Activated CD4-positive, alpha-beta T cell treated with anti-CD3 and anti-CD28 coated beads, Interleukin-2, Interleukin-4, amounts not matched to agents 100 ng/mL and 50 ng/mL, durations not matched to agents 16 hours and 8 hours (primary cell): ENCODE results near the gene EXD2.
"Not testable (repeated sequence)": the region's sequence is repeated elsewhere in the genome, so short reads cannot be mapped to it uniquely, and the experiment has no call there.

Source experiments
- DNase-seq: peaks from one replicate; pipeline ENCODE4 v3.0.0-alpha.2; 2020; ENCODE audit warnings: low spot score

Gene EXD2

GRCh38 chr14:69281450-69282169, 90.3 kb downstream of the EXD2 start:
- DNase-seq: no peak

- no peak for DNase-seq
Measured at GRCh38 chr14:69282448-69282847, 91.2 kb downstream of the EXD2 start.

- no peak for DNase-seq
Measured at GRCh38 chr14:69284170-69284569, 92.9 kb downstream of the EXD2 start.

- no peak for DNase-seq
Measured at GRCh38 chr14:69285661-69286255, 94.5 kb downstream of the EXD2 start.

- no peak for DNase-seq
Measured at GRCh38 chr14:69287098-69288010, 96.1 kb downstream of the EXD2 start.

DNA sequence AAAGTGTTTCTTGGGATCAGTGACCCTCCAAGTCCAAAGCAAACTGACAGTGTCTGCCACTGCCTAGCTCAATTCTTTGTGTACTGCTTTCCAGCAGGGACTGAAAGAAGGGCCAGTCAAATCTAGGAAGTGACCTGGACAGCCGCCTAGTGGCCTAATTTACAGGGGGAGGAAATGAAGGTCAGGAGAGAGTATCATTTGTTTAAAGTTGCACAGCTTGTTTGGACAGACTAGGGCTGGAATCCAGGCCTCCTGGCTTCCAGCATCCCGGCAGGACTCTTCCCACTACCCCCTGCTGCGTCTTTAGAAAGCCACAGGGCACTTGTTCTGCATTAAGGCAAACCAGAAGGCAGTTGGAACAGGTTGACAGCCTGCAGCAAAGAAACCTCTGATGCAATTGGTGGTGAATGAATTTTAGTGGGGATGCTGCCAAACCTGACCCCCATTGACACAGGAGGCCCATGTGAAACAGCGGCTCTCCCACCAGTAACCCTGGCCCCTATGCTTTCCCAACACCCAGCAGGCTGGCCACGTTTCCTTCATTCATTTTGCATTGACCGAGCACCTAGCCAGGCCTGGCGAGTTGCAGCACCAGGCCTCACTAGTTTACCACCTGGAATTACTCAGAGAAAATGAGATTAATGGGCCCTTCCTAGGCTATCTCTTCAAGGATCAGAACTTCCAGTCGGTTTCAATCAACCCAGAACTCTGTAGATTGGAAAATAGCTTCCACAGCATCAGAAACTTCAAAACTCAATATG, 96.9 kb downstream of the EXD2 start:
- DNase-seq: no peak

GRCh38 chr14:69288956-69289705, 97.8 kb downstream of the EXD2 start:
- DNase-seq: no peak

DNA sequence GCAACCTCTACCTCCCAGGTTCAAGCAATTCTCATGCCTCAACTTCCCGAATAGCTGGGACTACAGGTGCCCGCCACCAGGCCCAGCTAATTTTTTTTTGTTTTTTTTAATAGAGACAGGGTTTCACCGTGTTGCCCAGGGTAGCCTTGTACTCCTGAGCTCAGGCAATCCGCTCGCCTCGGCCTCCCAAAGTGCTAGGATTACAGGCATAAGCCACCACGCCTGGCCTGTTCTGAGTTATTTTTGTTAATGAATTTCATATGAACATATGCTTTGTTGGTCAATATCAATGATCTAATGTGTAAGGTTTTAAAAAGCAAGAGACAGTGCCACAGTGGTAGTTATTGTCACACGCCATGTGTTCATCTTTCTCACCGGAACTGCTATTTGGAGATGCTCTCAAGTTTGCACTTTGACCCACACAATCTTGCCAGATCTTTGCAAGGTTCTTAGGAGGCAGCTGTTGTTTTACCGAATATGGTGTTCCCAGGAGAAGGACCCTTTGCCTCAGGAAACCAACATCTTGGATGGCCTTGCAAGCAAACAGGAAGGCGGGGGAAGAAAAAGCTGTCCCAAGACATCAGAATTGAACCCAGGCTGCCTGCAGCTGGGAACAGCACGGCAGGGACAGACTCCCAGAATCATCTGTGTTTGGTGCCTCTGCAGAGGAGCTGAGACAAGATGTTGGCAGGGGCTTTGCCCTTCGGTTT, 98.7 kb downstream of the EXD2 start:
- DNase-seq: no peak

DNA sequence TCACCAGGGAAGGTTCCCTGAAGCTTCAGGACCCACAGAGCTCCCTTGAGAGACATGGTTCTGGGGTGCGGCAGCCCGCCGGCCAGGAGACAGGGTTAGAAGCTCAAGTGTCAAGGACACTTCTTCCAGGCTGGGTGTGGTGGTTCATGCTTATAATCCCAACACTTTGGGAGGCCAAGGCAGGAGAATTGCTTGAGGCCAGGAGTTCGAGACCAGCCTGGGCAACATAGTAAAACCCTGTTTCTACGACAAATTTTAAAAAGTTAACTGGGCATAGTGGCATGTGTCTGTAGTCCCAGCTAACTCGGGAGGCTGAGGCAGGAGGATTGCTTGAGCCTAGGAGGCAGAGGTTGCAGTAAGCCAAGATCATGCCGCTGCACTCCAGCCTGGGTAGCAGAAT, 99.6 kb downstream of the EXD2 start:
- DNase-seq: not testable (repeated sequence)

DNA sequence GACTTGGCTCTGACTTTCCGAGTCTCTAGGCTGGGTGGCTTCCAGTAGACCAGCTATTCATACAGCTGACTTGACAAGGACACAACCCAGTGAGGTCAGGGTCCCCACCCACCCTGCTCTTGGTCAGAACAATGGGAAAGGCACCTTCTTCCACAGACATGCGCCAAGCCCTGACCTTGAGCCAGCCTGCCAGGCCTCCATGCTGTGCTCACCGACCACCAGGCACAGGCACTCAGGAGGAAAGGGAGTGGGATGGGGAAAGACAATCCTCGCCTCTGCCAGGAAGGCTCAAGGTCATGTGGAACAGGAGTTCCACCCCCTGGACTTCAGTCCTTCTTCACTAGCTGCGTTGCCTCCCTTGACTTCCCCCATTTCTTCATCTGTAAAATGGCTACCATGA, 100.1 kb downstream of the EXD2 start:
- DNase-seq: no peak

DNA sequence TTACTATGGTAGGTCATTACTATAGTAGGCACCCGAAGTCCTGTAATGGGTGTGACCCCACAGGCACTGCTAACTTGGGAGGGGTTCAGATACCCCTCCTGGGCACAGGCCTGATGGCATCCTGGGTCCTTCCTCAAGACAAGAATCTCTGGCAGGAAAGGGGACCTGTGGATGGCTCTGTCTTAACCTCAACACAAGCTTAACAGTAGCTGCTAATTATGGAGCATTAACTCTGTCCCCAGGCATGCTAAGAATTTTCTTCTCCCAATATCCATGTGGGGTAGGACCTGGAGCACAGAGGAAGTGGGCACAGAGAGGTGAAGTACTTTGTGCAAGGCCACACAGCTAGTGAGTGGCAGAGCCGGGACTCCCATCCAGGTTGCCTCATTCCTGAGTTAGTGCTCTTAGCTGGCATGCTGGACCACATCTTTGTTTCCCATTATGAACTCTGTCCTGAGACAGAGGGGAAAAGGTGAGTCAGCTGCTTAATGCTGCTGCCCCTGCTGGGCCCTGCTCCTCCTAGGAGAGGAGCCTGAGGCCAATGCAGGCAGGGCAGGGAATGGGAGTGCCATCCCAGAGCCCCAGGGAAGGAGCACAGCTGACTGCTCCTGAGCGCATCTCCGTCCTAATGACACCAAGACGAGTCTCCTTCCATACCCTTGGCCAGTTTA, 100.7 kb downstream of the EXD2 start:
- DNase-seq: no peak
